Non-pigmented ciliary epithelial cell (primary cell): ENCODE measurements around the gene PPDPF.
"Not testable (repeated sequence)": the region's sequence is repeated elsewhere in the genome, so short reads cannot be mapped to it uniquely, and the experiment has no call there.

Source experiments
- DNase-seq: peaks from one replicate; pipeline ENCODE4 v3.0.0-alpha.2; 2010; ENCODE audit warnings: low read depth

PPDPF gene

GRCh38 chr20:63500902-63501817, 19.4 kb upstream of the PPDPF start:
- DNase-seq, result no peak

DNA sequence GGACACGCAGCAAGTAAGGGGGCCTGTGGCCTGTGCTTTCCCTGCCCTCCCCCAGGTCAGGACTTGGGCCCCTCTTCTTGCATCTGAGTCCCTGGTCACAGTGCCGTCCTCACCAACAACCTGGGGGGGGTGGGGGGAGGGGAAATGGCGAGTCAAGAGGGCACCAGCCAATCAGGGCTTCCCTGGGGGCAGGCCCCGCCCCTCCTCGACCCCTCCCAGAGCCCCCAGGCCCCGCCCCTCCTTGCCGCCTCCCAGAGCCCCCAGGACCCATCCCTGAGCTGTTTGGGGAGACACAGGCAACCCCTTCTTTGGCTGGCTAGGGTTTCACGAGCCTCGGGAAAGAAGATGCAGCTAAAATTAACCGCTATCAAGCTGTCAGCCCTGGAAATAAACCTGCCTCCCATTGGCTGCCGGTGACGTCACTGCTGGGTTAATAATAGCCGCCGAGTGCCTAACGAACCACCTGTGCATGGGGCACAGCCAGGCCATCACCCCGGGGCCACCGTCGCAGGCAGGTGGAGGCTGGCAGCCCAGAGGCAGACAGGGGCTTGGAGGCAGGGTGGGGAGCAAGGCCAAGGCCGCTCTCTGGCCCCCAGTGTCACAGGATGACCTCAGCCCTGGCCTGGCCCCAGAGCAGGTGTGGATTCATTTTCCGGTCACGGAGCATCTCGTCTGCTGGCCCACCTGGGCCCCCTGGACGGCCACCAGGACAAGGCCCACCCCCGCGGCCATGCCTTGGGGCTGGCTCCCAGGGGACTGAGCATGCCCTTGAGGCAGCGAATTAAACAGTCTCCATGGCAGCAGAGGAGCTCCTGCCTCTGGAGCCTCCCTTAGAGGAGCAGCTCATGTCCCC, 18.5 kb upstream of the PPDPF start:
- no peak for DNase-seq

- DNase-seq, result no peak
These were observed 17.8 kb upstream of the PPDPF start for GRCh38 chr20:63502671-63503172.

DNA sequence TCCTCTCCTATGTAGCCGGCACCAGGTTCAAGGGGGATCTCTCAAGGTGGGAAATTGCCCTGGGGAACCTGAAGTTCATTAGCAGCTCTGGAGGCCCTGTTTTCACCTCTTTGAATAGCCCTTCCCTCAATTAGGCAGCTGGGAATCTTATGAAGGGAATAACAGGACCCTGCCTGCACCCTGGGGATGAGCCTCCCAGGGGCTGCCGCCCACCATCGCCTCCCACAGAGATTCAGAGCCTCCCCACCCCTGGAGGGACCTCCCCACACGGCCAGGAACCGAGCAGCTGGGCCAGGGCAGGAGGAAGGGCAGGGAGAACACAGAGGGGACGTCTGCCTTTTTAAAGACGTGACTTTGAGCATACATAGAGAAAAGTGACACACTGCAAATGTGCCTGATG, 17.0 kb upstream of the PPDPF start:
- no peak for DNase-seq

DNA sequence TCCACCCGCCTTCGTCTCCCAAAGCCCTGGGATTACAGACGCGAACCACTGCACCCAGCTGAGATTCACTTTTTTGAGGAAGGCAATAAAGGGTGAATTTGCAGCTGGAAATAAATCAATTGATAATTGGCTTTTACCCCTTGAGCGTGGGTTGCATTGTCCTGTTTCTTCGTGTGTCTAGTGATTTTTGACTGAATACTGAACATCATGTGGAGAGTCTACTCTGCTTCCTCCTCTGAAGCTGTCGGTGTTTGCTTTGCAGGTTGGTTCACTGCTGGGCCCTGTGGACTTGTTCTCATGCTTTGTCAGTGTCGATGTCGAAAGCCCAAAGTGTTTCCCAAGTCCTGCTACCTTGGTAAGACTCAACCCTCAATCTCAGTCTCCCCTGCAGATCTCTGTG, 15.9 kb upstream of the PPDPF start:
- no peak for DNase-seq

DNA sequence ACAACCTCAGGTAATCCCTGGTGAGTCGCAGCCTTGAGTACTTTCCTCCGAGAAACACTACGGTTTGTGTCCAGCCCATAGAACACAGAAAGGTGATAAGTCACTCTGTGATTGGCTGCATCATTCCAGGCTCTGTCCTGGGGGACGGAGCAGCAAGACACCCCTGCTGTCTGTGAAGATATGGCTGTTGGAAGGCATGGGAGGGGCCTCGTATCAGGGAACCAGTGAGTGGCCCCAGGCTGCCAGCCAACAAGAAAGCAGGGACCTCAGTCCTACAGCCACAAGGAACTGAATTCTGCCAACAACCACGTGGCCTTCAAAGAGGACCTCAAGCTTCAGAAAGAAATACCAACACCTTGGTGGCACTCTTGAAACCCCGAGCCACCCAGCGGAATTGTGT, 15.3 kb upstream of the PPDPF start:
- no peak for DNase-seq

DNA sequence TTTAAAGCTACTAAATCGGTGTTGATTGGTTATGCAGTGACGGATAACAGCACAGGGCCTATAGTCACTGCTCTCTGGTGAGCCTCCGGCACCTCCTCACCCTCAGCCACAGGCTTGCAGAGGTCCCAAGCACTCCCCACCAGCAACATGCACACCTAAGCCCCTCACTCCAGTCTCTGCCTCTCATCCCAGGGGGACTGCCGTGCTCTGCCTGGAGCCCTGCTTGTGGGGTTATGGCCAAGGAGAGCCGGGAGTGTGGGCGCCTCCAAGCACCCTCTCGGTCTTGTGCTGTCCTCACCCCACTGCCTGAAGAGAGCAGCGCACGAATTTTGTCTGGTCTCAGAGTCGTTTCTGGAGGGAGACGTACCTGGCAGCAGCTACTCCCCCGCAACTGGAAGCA, 14.8 kb upstream of the PPDPF start:
- no peak for DNase-seq

- DNase-seq, result no peak
These were observed 13.4 kb upstream of the PPDPF start for GRCh38 chr20:63507083-63507743.

GRCh38 chr20:63508072-63508768, 12.3 kb upstream of the PPDPF start:
- no peak for DNase-seq

GRCh38 chr20:63509088-63509564, 11.4 kb upstream of the PPDPF start:
- DNase-seq, result no peak

DNA sequence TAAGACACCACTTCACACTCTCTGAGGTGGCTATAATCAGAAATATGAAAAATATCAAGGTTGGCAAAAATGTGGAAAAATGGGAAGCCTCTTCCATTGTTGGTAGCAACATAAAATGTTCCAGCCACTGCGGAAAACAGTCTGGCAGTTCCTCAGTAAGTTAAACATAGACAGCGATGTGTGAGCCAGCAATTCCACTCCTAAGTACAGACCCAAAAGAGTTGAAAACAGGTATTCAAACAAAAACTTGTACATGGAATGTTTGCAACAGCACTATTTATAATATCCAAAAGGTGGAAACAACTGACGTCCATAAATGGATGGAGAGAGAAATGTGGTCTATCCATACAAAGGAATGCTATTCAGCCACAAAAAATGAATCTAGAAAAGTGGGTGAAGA, 7.4 kb upstream of the PPDPF start:
- no peak for DNase-seq

GRCh38 chr20:63514520-63514919, 6.0 kb upstream of the PPDPF start:
- DNase-seq, result not testable (repeated sequence)

GRCh38 chr20:63517376-63518309, 2.9 kb upstream of the PPDPF start:
- no peak for DNase-seq

- DNase-seq, result no peak
These were observed 2.2 kb upstream of the PPDPF start for GRCh38 chr20:63518351-63518861.

- no peak for DNase-seq
These were observed 1.5 kb upstream of the PPDPF start for GRCh38 chr20:63518946-63519667.

DNA sequence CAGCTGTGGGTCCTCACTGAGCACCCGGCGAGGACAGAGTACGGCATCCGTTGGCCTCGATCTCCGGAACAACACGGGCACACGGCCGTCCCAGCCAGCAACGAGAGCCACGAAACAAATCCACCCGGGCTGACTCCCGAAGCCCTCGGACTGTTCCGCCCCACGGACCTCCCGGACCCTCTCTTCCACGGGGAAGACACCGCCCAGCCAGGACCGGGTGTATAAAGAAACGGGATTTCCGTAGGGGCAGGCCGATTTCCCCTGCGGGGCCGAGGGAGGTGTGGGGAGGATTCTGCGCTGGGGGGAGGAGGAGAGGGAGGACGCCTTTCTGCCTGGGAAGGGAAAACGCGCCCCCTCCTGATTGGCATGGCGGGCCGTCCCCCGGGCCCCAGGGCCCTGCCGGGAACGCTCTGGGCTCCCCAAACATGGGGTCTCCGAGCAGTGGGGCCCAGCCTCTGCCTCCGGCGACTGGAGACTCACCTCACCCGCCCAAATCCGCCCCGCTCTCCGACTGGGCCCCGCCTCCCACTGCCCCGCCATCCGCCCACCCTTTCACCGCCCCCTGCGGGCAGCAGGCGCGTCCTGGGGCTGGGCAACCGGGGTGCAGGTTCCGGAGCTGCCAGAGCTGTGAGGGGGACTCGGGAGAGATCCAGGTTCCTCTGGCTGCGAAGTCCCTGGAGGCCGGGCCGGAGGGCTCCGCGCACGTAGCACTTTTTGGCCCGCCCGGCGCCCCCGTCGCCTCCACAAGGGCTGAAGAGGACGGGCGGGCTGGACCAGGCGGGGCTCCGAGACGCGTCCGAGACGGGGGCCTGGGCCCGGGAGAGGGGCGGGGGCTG, 679 bp upstream of the PPDPF start:
- no peak for DNase-seq

DNA sequence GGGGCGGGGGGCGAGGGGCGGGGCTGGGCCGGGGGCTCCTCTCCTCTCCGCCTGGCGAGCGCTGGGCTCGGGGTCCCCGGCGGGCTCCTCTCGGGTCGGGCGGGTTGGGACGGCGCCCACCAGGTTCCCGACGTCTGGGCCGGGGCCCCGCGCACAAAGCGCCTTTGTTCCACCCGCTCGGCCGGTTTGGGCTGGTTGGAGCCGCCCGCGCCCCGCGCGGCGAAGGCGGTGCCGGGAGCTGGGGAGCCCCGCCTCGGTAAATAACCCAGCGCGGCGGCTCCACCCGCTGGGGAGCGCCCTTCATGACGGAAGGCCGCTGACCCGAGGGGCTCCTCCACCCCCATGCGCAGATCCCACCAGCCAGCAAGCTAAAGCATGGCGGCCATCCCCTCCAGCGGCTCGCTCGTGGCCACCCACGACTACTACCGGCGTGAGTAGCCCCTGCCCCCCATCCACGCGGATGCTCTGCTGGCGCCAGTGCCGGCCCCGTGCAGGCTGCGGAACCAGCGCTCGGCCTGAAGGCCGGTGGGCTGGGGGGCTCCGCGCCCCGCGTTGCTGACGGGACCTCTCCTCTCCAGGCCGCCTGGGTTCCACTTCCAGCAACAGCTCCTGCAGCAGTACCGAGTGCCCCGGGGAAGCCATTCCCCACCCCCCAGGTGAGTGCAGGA, 503 bp downstream of the PPDPF start:
- no peak for DNase-seq

DNA sequence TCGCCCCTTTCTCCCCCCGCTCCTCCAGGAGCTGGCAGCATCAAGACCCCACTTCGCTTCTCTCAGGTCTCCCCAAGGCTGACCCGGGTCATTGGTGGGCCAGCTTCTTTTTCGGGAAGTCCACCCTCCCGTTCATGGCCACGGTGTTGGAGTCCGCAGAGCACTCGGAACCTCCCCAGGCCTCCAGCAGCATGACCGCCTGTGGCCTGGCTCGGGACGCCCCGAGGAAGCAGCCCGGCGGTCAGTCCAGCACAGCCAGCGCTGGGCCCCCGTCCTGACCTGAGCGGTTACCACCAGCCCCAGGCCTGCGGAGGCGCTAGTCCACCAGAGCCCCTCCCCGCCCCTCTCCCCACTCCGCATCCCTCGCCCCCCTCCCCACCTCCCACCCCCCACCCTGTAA, 1.0 kb downstream of the PPDPF start:
- no peak for DNase-seq
